SK-N-SH treated with all-trans-retinoic acid at 6 μM for 48 hours (cell line): ENCODE measurements around the gene GRK5.

Experiments used
- ATAC-seq: fragments of 200-7000 bp; cut with Tn5 transposase; 3 replicates; pipeline ENCODE4 v1.9.1; 2020; ENCODE audit warnings: mild to moderate bottlenecking, moderate library complexity
- ARNTL ChIP-seq: fragments of 450-650 bp; formaldehyde crosslinking; IDR thresholded peaks from 2 replicates; pipeline ENCODE4 v1.5.0; 2020; ENCODE audit warnings: low read depth, mild to moderate bottlenecking, moderate library complexity, borderline replicate concordance
- BACH2 ChIP-seq: fragments of 250-450 bp; sonication (Bioruptor Pico); IDR thresholded peaks from 2 replicates; pipeline ENCODE4 v1.9.0; 2021; ENCODE audit warnings: mild to moderate bottlenecking, borderline replicate concordance
- CREB5 ChIP-seq: fragments of 250-450 bp; sonication (Bioruptor Pico); IDR thresholded peaks from 2 replicates; pipeline ENCODE4 v1.5.1; 2020; ENCODE audit warnings: low read depth, mild to moderate bottlenecking, moderate library complexity
- CSDC2 ChIP-seq: fragments of 250-450 bp; sonication (Bioruptor Pico); IDR thresholded peaks from 2 replicates; pipeline ENCODE4 v1.5.0; 2020; ENCODE audit warnings: mild to moderate bottlenecking, moderate library complexity
- CSRNP3 ChIP-seq: fragments of 250-450 bp; sonication (Bioruptor Pico); IDR thresholded peaks from 2 replicates; pipeline ENCODE4 v1.5.1; 2021; ENCODE audit warnings: mild to moderate bottlenecking, moderate library complexity
- ESRRG ChIP-seq: fragments of 250-450 bp; sonication (Bioruptor Pico); IDR thresholded peaks from 2 replicates; pipeline ENCODE4 v1.6.1; 2021; ENCODE audit warnings: mild to moderate bottlenecking
- GLIS3 ChIP-seq: fragments of 250-450 bp; sonication (Bioruptor Pico); IDR thresholded peaks from 2 replicates; pipeline ENCODE4 v1.5.0; 2020; ENCODE audit warnings: mild to moderate bottlenecking, moderate library complexity
- ISL1 ChIP-seq: fragments of 250-450 bp; sonication (Bioruptor Pico); IDR thresholded peaks from 2 replicates; pipeline ENCODE4 v2.1.2; 2022; ENCODE audit warnings: mild to moderate bottlenecking, moderate library complexity
- OSR1 ChIP-seq: fragments of 250-450 bp; sonication (Bioruptor Pico); IDR thresholded peaks from 2 replicates; pipeline ENCODE4 v1.8.0; 2022; ENCODE audit warnings: moderate library complexity, mild to moderate bottlenecking, inconsistent platforms
- PATZ1 ChIP-seq: fragments of 250-450 bp; sonication (Bioruptor Pico); IDR thresholded peaks from 2 replicates; pipeline ENCODE4 v1.8.0; 2020; ENCODE audit warnings: mild to moderate bottlenecking, moderate library complexity, borderline replicate concordance
- POU6F1 ChIP-seq: fragments of 250-450 bp; sonication (Bioruptor Pico); IDR thresholded peaks from 2 replicates; pipeline ENCODE4 v1.8.0; 2021; ENCODE audit warnings: low read depth, mild to moderate bottlenecking, moderate library complexity, borderline replicate concordance
- PPARA ChIP-seq: fragments of 250-450 bp; sonication (Bioruptor Pico); IDR thresholded peaks from 2 replicates; pipeline ENCODE4 v1.5.0; 2020; ENCODE audit warnings: mild to moderate bottlenecking, borderline replicate concordance
- RARB ChIP-seq: fragments of 250-450 bp; sonication (Bioruptor Pico); IDR thresholded peaks from 2 replicates; pipeline ENCODE4 v1.8.0; 2021; ENCODE audit warnings: mild to moderate bottlenecking, moderate library complexity
- SNAI2 ChIP-seq: fragments of 250-450 bp; sonication (Bioruptor Pico); IDR thresholded peaks from 2 replicates; pipeline ENCODE4 v1.5.0; 2020; ENCODE audit warnings: mild to moderate bottlenecking, moderate library complexity
- TOX ChIP-seq: fragments of 250-450 bp; sonication (Bioruptor Pico); IDR thresholded peaks from 2 replicates; pipeline ENCODE4 v1.8.0; 2021; ENCODE audit warnings: mild to moderate bottlenecking, moderate library complexity, borderline replicate concordance
- ZC3H10 ChIP-seq: fragments of 250-450 bp; sonication (Bioruptor Pico); IDR thresholded peaks from 2 replicates; pipeline ENCODE4 v1.5.1; 2021; ENCODE audit warnings: mild to moderate bottlenecking, moderate library complexity
- ZFP3 ChIP-seq: fragments of 250-450 bp; sonication (Bioruptor Pico); IDR thresholded peaks from 2 replicates; pipeline ENCODE4 v1.5.0; 2020; ENCODE audit warnings: mild to moderate bottlenecking, moderate library complexity
- ZFP30 ChIP-seq: fragments of 450-650 bp; formaldehyde crosslinking; IDR thresholded peaks from 2 replicates; pipeline ENCODE4 v1.5.0; 2022; ENCODE audit warnings: mild to moderate bottlenecking, moderate library complexity
- ZNF565 ChIP-seq: fragments of 450-650 bp; formaldehyde crosslinking; conservative IDR thresholded peaks from 2 replicates; pipeline ENCODE4 v1.5.0; 2020; ENCODE audit warnings: low read depth, mild to moderate bottlenecking, moderate library complexity
- ZNF70 ChIP-seq: fragments of 450-650 bp; formaldehyde crosslinking; IDR thresholded peaks from 2 replicates; pipeline ENCODE4 v1.5.0; 2020; ENCODE audit warnings: mild to moderate bottlenecking, moderate library complexity
- ZNF8 ChIP-seq: fragments of 450-650 bp; formaldehyde crosslinking; IDR thresholded peaks from 2 replicates; pipeline ENCODE4 v1.5.0; 2020; ENCODE audit warnings: mild to moderate bottlenecking, moderate library complexity

The GRK5 gene

GRCh38 chr10:119351189-119351588, 143.8 kb downstream of the GRK5 start:
- TF ChIP-seq TOX = no peak
- no peak for TF ChIP-seq BACH2 (CRISPR knock-in tag)
- TF ChIP-seq ISL1 (CRISPR knock-in tag) = no peak
- TF ChIP-seq GLIS3 = no peak
- ATAC-seq = no peak

GRCh38 chr10:119352042-119352441, 144.7 kb downstream of the GRK5 start:
- TF ChIP-seq ZNF8 (CRISPR knock-in tag) (no peak), CREB5 (CRISPR knock-in tag) (no peak), RARB (CRISPR knock-in tag) (no peak), TOX (no peak), GLIS3 (no peak), ZFP3 (no peak), ZNF70 (CRISPR knock-in tag) (no peak), PATZ1 (CRISPR knock-in tag) (no peak), BACH2 (CRISPR knock-in tag) (no peak), ZC3H10 (CRISPR knock-in tag) (no peak), ISL1 (CRISPR knock-in tag) (no peak), CSDC2 (no peak), ESRRG (no peak), OSR1 (no peak), ARNTL (no peak), PPARA (CRISPR knock-in tag) (no peak), SNAI2 (CRISPR knock-in tag) (no peak)
- no peak for ATAC-seq

GRCh38 chr10:119352807-119353206, 145.4 kb downstream of the GRK5 start:
- ATAC-seq = no peak

More at GRCh38 chr10:119352807-119353206, 145.4 kb downstream of the GRK5 start:
- TF ChIP-seq SNAI2 (CRISPR knock-in tag) = no peak
- no peak for TF ChIP-seq ZNF565 (CRISPR knock-in tag)
- TF ChIP-seq CREB5 (CRISPR knock-in tag) = no peak
- TF ChIP-seq GLIS3 = no peak
- TF ChIP-seq ZC3H10 (CRISPR knock-in tag) = no peak
- no peak for TF ChIP-seq CSRNP3 (CRISPR knock-in tag)
- TF ChIP-seq ARNTL = no peak
- no peak for TF ChIP-seq CSDC2
- no peak for TF ChIP-seq ZNF8 (CRISPR knock-in tag)
- no peak for TF ChIP-seq ZFP3
- TF ChIP-seq PPARA (CRISPR knock-in tag) = no peak
- no peak for TF ChIP-seq ZFP30 (CRISPR knock-in tag)
- no peak for TF ChIP-seq TOX
- TF ChIP-seq BACH2 (CRISPR knock-in tag) = no peak
- TF ChIP-seq RARB (CRISPR knock-in tag) = no peak
- no peak for TF ChIP-seq ISL1 (CRISPR knock-in tag)
- TF ChIP-seq POU6F1 (CRISPR knock-in tag) = no peak
- TF ChIP-seq ESRRG = no peak
- TF ChIP-seq, all 23 proteins: peak for 0
